Measurements from ENCODE around the gene PDE8B. TPM values are rescaled to one million over a fixed set of nuclear protein-coding genes. Genes with fewer than 3 reads are reported as not detected.

The PDE8B gene
- total and polyA plus RNA-seq, 9 donors = 0.73 to 26.7 (median 6.4) TPM

GRCh38 chr5:77294185-77294584 is 83.7 kb downstream of the PDE8B start:
- H3K36me3 ChIP-seq = no peaks in the 10 kb centered on the region
- no peaks in the 10 kb centered on the region for H3K9me3 ChIP-seq
- no peaks in the 10 kb centered on the region for H3K27me3 ChIP-seq
- DNase-seq = no peak
- intact Hi-C loops (cut with DNase I) = no loop called here
- no peak overlapping the region for H3K4me3 ChIP-seq
- no peak overlapping the region for H3K27ac ChIP-seq
- TF ChIP-seq CTCF (IDR thresholded peaks at IDR 0.05) (no peak), POLR2A (IDR thresholded peaks at IDR 0.05) (no peak), EP300 (IDR thresholded peaks at IDR 0.05) (no peak)
- WGBS, 3 donors = 85 to 86% (median 85%) methylated on average over 3 of the region's 3 CpGs
- no peaks in the 10 kb centered on the region for H3K4me1 ChIP-seq (ENCODE audit: insufficient read depth)

- no peak overlapping the region for H3K4me3 ChIP-seq
- no peak overlapping the region for H3K27ac ChIP-seq
- no peaks in the 10 kb centered on the region for H3K4me1 ChIP-seq (ENCODE audit: insufficient read depth)
- H3K36me3 ChIP-seq = no peaks in the 10 kb centered on the region
- 59 to 78% (median 75%) methylated on average over 4 of the region's 4 CpGs for WGBS, 3 donors
- intact Hi-C loops (cut with DNase I) = no loop called here
- H3K9me3 ChIP-seq = no peaks in the 10 kb centered on the region
- DNase-seq = no peak
- TF ChIP-seq EP300 (IDR thresholded peaks at IDR 0.05) (no peak), CTCF (IDR thresholded peaks at IDR 0.05) (no peak), POLR2A (IDR thresholded peaks at IDR 0.05) (no peak)
- no peaks in the 10 kb centered on the region for H3K27me3 ChIP-seq
Observed at GRCh38 chr5:77295863-77296378, 85.4 kb downstream of the PDE8B start.

- Histone ChIP-seq H3K27me3 (no peaks in the 10 kb centered on the region), H3K36me3 (no peaks in the 10 kb centered on the region), H3K4me3 (no peak overlapping the region), H3K4me1 (ENCODE audit: insufficient read depth) (no peaks in the 10 kb centered on the region), H3K27ac (no peak overlapping the region), H3K9me3 (no peaks in the 10 kb centered on the region)
- intact Hi-C loops (cut with DNase I) = no loop called here
- no peak for DNase-seq
- no peak for TF ChIP-seq EP300 (IDR thresholded peaks at IDR 0.05)
- no peak for TF ChIP-seq POLR2A (IDR thresholded peaks at IDR 0.05)
- TF ChIP-seq CTCF (IDR thresholded peaks at IDR 0.05) = no peak
- 75 to 93% (median 79%) methylated on average over 3 of the region's 3 CpGs for WGBS, 3 donors
Observed at GRCh38 chr5:77298146-77298545, 87.7 kb downstream of the PDE8B start.

- no peaks in the 10 kb centered on the region for H3K9me3 ChIP-seq
- H3K36me3 ChIP-seq = no peaks in the 10 kb centered on the region
- DNase-seq = no peak
- WGBS, 3 donors = 77 to 82% (median 79%) methylated on average over 3 of the region's 3 CpGs
- H3K4me3 ChIP-seq = no peak overlapping the region
- TF ChIP-seq CTCF (IDR thresholded peaks at IDR 0.05) = no peak
- TF ChIP-seq POLR2A (IDR thresholded peaks at IDR 0.05) = no peak
- TF ChIP-seq EP300 (IDR thresholded peaks at IDR 0.05) = no peak
- no peaks in the 10 kb centered on the region for H3K27me3 ChIP-seq
- no peaks in the 10 kb centered on the region for H3K4me1 ChIP-seq (ENCODE audit: insufficient read depth)
- H3K27ac ChIP-seq = no peak overlapping the region
- intact Hi-C loops (cut with DNase I) = no loop called here
Observed at GRCh38 chr5:77300451-77300850, 90.0 kb downstream of the PDE8B start.

Data from ovary (tissue), 9 donors.